Measurements from ENCODE around the gene MTA2.

Gene MTA2

DNA sequence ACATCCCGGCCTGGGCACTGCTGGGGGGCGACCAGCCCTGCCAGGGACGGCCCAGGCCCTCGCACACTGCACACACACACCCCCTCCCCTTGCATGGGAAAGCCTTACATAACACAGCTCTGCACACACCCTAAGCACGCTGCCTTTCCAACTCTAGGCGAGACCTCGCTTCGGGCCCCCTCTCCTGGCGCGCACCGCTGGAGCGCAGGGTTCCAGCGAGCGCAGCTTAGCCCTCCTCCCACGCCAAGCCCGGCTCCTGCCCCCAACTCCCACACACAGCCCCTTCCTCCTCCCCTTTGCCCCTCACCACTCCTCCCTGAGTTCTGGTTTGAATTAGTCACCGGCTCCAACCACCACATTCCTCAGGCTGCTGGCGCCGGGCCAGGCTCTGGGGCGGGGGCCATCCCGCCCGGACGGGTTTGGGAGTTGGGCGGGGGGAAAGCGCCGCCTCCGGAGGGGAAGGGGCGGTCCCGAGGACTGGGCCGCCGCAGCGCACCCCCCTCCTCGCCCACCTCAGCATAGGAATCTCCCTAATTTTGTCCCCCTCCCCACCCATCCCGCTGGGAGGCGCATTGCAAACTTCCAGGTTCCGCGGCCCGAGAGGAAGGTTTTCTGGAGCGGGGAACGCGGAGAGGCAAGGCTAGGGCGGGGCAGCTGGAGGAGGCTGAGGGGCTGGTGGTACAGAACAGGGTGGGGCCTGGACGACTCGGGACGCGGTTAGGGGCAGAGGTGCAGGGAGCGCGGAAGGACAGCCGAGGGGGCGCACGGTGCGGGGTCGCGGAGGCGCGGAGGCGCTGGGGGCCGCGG lies 56.0 kb downstream of the MTA2 start:
- peak; percentile 88 for DNase-seq

GRCh38 chr11:62544581-62545436 lies 56.9 kb downstream of the MTA2 start:
- DNase-seq = peak; percentile 57

DNA sequence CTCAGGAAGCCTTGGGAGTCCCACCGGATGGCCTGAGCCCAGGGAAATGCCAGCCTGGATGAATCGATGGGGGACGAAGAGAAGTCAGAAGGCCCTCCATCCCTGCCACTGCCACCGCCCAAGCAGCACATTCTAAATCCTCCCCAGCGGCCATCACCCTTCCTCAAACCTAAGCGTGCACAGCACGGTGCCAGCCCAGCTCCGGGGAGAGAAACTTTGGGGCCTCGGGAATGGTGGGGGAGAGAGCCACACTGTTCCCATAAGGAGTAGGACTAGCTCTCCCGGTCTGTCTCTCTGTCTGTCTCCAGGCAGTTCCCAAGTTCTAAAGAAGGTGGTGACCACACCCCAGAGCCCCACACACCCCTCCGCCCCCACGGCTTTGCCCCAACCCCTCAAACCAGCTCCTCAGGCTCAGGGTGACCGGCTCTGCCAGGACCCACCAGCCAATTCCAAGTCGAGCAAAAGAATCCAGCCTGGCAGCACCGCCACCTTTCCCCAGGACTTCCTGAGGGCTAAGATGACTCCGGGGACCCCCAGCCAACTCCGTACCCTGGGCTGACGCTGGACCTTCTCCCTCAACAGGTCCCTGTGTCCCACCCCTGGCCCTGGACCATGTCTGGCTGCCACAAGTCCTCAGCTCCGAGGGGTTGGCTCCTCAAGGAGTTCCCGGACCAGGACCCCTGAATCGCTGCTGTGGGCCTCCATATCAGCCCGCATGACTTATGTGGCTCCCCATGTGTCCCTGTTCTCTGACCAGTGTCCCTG lies 57.8 kb downstream of the MTA2 start:
- no peak for DNase-seq

Data from OCI-M1 (cell line).